ENCODE results near the gene CWC25. TPM values are rescaled to one million over a fixed set of nuclear protein-coding genes. Genes with fewer than 3 reads are reported as not detected.
A peak's percentile ranks its signal among the peaks of the same experiment; 100 is the strongest.

CWC25 gene
- total and polyA plus RNA-seq, 2 of the 13 experiments (the other 11 are each of a cell fraction or from before 2014, with no cell fraction given): 15.6 to 22.7 TPM

- TF ChIP-seq, protein P1, sequence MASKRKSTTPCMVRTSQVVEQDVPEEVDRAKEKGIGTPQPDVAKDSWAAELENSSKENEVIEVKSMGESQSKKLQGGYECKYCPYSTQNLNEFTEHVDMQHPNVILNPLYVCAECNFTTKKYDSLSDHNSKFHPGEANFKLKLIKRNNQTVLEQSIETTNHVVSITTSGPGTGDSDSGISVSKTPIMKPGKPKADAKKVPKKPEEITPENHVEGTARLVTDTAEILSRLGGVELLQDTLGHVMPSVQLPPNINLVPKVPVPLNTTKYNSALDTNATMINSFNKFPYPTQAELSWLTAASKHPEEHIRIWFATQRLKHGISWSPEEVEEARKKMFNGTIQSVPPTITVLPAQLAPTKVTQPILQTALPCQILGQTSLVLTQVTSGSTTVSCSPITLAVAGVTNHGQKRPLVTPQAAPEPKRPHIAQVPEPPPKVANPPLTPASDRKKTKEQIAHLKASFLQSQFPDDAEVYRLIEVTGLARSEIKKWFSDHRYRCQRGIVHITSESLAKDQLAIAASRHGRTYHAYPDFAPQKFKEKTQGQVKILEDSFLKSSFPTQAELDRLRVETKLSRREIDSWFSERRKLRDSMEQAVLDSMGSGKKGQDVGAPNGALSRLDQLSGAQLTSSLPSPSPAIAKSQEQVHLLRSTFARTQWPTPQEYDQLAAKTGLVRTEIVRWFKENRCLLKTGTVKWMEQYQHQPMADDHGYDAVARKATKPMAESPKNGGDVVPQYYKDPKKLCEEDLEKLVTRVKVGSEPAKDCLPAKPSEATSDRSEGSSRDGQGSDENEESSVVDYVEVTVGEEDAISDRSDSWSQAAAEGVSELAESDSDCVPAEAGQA (IDR thresholded peaks at IDR 0.05; ENCODE audit: low read depth): no peak; the same call in 1 of the 2 replicates
- TF ChIP-seq, protein P1 (CRISPR knock-in tag; IDR thresholded peaks at IDR 0.05; ENCODE audit: borderline replicate concordance): no peak
- peak; percentile 96 for TF ChIP-seq ERF (CRISPR knock-in tag; IDR thresholded peaks at IDR 0.05)
- TF ChIP-seq, protein P2, sequence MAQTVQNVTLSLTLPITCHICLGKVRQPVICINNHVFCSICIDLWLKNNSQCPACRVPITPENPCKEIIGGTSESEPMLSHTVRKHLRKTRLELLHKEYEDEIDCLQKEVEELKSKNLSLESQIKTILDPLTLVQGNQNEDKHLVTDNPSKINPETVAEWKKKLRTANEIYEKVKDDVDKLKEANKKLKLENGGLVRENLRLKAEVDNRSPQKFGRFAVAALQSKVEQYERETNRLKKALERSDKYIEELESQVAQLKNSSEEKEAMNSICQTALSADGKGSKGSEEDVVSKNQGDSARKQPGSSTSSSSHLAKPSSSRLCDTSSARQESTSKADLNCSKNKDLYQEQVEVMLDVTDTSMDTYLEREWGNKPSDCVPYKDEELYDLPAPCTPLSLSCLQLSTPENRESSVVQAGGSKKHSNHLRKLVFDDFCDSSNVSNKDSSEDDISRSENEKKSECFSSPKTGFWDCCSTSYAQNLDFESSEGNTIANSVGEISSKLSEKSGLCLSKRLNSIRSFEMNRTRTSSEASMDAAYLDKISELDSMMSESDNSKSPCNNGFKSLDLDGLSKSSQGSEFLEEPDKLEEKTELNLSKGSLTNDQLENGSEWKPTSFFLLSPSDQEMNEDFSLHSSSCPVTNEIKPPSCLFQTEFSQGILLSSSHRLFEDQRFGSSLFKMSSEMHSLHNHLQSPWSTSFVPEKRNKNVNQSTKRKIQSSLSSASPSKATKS (CRISPR knock-in tag; IDR thresholded peaks at IDR 0.05): no peak
- peak; percentile 36; the same call in 1 of the 2 replicates for TF ChIP-seq PRMT3 (CRISPR knock-in tag; IDR thresholded peaks at IDR 0.05; ENCODE audit: borderline replicate concordance, low read depth)
- TF ChIP-seq SNRNP70 (IDR thresholded peaks at IDR 0.05; ENCODE audit: low read depth, low read length): no peak
- TF ChIP-seq, protein P3, sequence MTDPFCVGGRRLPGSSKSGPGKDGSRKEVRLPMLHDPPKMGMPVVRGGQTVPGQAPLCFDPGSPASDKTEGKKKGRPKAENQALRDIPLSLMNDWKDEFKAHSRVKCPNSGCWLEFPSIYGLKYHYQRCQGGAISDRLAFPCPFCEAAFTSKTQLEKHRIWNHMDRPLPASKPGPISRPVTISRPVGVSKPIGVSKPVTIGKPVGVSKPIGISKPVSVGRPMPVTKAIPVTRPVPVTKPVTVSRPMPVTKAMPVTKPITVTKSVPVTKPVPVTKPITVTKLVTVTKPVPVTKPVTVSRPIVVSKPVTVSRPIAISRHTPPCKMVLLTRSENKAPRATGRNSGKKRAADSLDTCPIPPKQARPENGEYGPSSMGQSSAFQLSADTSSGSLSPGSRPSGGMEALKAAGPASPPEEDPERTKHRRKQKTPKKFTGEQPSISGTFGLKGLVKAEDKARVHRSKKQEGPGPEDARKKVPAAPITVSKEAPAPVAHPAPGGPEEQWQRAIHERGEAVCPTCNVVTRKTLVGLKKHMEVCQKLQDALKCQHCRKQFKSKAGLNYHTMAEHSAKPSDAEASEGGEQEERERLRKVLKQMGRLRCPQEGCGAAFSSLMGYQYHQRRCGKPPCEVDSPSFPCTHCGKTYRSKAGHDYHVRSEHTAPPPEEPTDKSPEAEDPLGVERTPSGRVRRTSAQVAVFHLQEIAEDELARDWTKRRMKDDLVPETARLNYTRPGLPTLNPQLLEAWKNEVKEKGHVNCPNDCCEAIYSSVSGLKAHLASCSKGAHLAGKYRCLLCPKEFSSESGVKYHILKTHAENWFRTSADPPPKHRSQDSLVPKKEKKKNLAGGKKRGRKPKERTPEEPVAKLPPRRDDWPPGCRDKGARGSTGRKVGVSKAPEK (CRISPR knock-in tag; IDR thresholded peaks at IDR 0.05; ENCODE audit: borderline replicate concordance): no peak
- peak; percentile 83; the same call in 1 of the 2 replicates for TF ChIP-seq HBP1 (CRISPR knock-in tag; IDR thresholded peaks at IDR 0.05; ENCODE audit: low read depth)
- TF ChIP-seq PCBP1 (IDR thresholded peaks at IDR 0.05; ENCODE audit: borderline replicate concordance, low read depth, low read length): no peak
- no peak for TF ChIP-seq AGO1 (IDR thresholded peaks at IDR 0.05; ENCODE audit: low read depth, low read length, poor library complexity, severe bottlenecking)
- TF ChIP-seq, protein P4, sequence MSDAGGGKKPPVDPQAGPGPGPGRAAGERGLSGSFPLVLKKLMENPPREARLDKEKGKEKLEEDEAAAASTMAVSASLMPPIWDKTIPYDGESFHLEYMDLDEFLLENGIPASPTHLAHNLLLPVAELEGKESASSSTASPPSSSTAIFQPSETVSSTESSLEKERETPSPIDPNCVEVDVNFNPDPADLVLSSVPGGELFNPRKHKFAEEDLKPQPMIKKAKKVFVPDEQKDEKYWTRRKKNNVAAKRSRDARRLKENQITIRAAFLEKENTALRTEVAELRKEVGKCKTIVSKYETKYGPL (CRISPR knock-in tag; IDR thresholded peaks at IDR 0.05): no peak
- no peak for TF ChIP-seq PHB2 (IDR thresholded peaks at IDR 0.05; ENCODE audit: partially characterized antibody)
Observed at GRCh38 chr17:38871247-38872015, 46.3 kb upstream of the CWC25 start (continued).

Data from HepG2 (cell line).